Activated CD4-positive, CD25-positive, alpha-beta regulatory T cell treated with anti-CD3 and anti-CD28 coated beads, Interleukin-2, amount 50 U/mL, for 72 hours (primary cell): ENCODE results near the gene DCP1B.

Experiments
- DNase-seq: peaks from one replicate; pipeline ENCODE4 v3.0.0; 2021

The DCP1B gene

GRCh38 chr12:2004113-2004929 lies at the start of gene DCP1B:
TSS of gene DCP1B (minus strand) at chr12:2004457. CDS start at chr12:2004431, 26 bp downstream.
- peak; percentile 92 for DNase-seq

- DNase-seq = no peak
These were observed 49.4 kb upstream of the DCP1B start for GRCh38 chr12:2053691-2054090.

- peak; percentile 41 for DNase-seq
These were observed 48.8 kb upstream of the DCP1B start, which contains the start of gene CACNA1C for GRCh38 chr12:2052826-2053678. TSS of gene CACNA1C (plus strand) at chr12:2052987. CDS start at chr12:2053563, 576 bp downstream.

GRCh38 chr12:2051700-2052621 lies 47.7 kb upstream of the DCP1B start:
- DNase-seq = no peak

- DNase-seq = no peak
These were observed 45.6 kb upstream of the DCP1B start for GRCh38 chr12:2049604-2050540.

GRCh38 chr12:2047752-2048151 lies 43.5 kb upstream of the DCP1B start:
- no peak for DNase-seq

- DNase-seq = no peak
These were observed 42.7 kb upstream of the DCP1B start for GRCh38 chr12:2046957-2047356.

- no peak for DNase-seq
These were observed 39.9 kb upstream of the DCP1B start for GRCh38 chr12:2044165-2044564.

- DNase-seq = no peak
These were observed 38.8 kb upstream of the DCP1B start for GRCh38 chr12:2043054-2043453.

GRCh38 chr12:2039034-2039433 lies 34.8 kb upstream of the DCP1B start:
- DNase-seq = no peak

GRCh38 chr12:2035431-2036055 lies 31.3 kb upstream of the DCP1B start:
- no peak for DNase-seq

- DNase-seq = peak; percentile 92
These were observed 30.6 kb upstream of the DCP1B start for GRCh38 chr12:2034633-2035430.

GRCh38 chr12:2032506-2032905 lies 28.2 kb upstream of the DCP1B start:
- DNase-seq = no peak

- DNase-seq = no peak
These were observed 25.6 kb upstream of the DCP1B start for GRCh38 chr12:2029851-2030250.

- DNase-seq = no peak
These were observed 23.1 kb upstream of the DCP1B start for GRCh38 chr12:2027351-2027750.

- no peak for DNase-seq
These were observed 19.1 kb upstream of the DCP1B start for GRCh38 chr12:2023365-2023764.

GRCh38 chr12:2020511-2020910 lies 16.3 kb upstream of the DCP1B start:
- no peak for DNase-seq

GRCh38 chr12:2019126-2019525 lies 14.9 kb upstream of the DCP1B start:
- no peak for DNase-seq

GRCh38 chr12:2018391-2018790 lies 14.1 kb upstream of the DCP1B start:
- no peak for DNase-seq
